CD14-positive monocyte (primary cell): ENCODE results near the gene SLC38A10. TPM values are rescaled to one million over a fixed set of nuclear protein-coding genes. Genes with fewer than 3 reads are reported as not detected.

Experiments used
- DNase-seq, 3 donors: peaks; one replicate each; pipeline ENCODE4 v3.0.0-alpha.2; 2011 to 2022
- H2AFZ ChIP-seq: 2 replicates; pipeline ENCODE4 v1.6.0; 2012; ENCODE audit warnings: mild to moderate bottlenecking, low read depth, low read length, inconsistent platforms; ENCODE audit not compliant: insufficient read depth, poor library complexity, severe bottlenecking
- H3K27ac ChIP-seq, 2 donors: 1 replicate in 1 of 2; 2 replicates in 1 of 2; pipeline ENCODE4 v1.5.1; 2012 to 2013; ENCODE audit warnings: low read length in 2 of 2, control low read depth in 1 of 2, inconsistent platforms in 1 of 2, low read depth in 1 of 2, mild to moderate bottlenecking in 1 of 2
- H3K27me3 ChIP-seq, 2 donors: one replicate each; pipeline versions ENCODE4 v1.6.0 to v1.6.1; 2011 to 2013; ENCODE audit warnings: low read length in 2 of 2; ENCODE audit not compliant: control insufficient read depth in 2 of 2, insufficient read depth in 2 of 2
- H3K36me3 ChIP-seq, 2 donors: replicated peaks in 1 of 2; 1 replicate in 1 of 2; 2 replicates in 1 of 2; pipeline versions ENCODE4 v1.5.1 to v1.6.1; 2012 to 2013; ENCODE audit warnings: low read length in 2 of 2, control low read depth in 1 of 2, inconsistent platforms in 1 of 2, mild to moderate bottlenecking in 1 of 2; ENCODE audit not compliant: insufficient read depth in 2 of 2, control insufficient read depth in 1 of 2
- H3K4me1 ChIP-seq, 2 donors: 1 replicate in 1 of 2; 2 replicates in 1 of 2; pipeline versions ENCODE4 v1.5.1 to v1.6.1; 2012 to 2013; ENCODE audit warnings: low read length in 2 of 2, control low read depth in 1 of 2, inconsistent platforms in 1 of 2, mild to moderate bottlenecking in 1 of 2, moderate library complexity in 1 of 2; ENCODE audit not compliant: insufficient read depth in 2 of 2, control insufficient read depth in 1 of 2
- H3K4me2 ChIP-seq: replicated peaks from 2 replicates; pipeline ENCODE3; 2012; ENCODE audit warnings: low read length, moderate library complexity, mild to moderate bottlenecking; ENCODE audit not compliant: poor library complexity, severe bottlenecking; ENCODE audit errors: extremely low read depth
- H3K4me3 ChIP-seq, 3 experiments: fragments of 200-600 bp in 1 of 3; sonication (generic) in 1 of 3; replicated peaks in 1 of 3; 1 replicate in 2 of 3; 2 replicates in 1 of 3; pipeline ENCODE4 v1.5.1; 2011 to 2013; ENCODE audit warnings: low read length in 3 of 3, mild to moderate bottlenecking in 3 of 3, control low read depth in 2 of 3, low read depth in 2 of 3, inconsistent platforms in 1 of 3, moderate library complexity in 1 of 3
- H3K79me2 ChIP-seq: 2 replicates; pipeline ENCODE4 v1.6.0; 2012; ENCODE audit warnings: mild to moderate bottlenecking, control low read depth, inconsistent platforms, low read length, moderate library complexity; ENCODE audit not compliant: insufficient read depth
- H3K9ac ChIP-seq: 2 replicates; pipeline ENCODE4 v1.6.0; 2017; ENCODE audit warnings: low read length, mild to moderate bottlenecking; ENCODE audit not compliant: insufficient read depth, poor library complexity, severe bottlenecking
- H3K9me3 ChIP-seq, 2 donors: replicated peaks in 1 of 2; 1 replicate in 1 of 2; 2 replicates in 1 of 2; pipeline versions ENCODE4 v1.5.1 to v1.6.1; 2012 to 2013; ENCODE audit warnings: low read length in 2 of 2, control low read depth in 1 of 2; ENCODE audit not compliant: control insufficient read depth in 1 of 2, insufficient read depth in 1 of 2
- H4K20me1 ChIP-seq: 2 replicates; pipeline ENCODE4 v1.6.0; 2012; ENCODE audit warnings: mild to moderate bottlenecking, low read length, control low read depth, moderate library complexity; ENCODE audit not compliant: insufficient read depth
- H3K27ac Mint-ChIP-seq, 7 donors: one replicate each; pipeline ENCODE4 v1.8.0; 2020; ENCODE audit warnings: mild to moderate bottlenecking in 7 of 7, mixed read lengths in 7 of 7, moderate library complexity in 6 of 7, inconsistent platforms in 2 of 7
- H3K27me3 Mint-ChIP-seq, 3 donors: one replicate each; pipeline ENCODE4 v1.8.0; 2021 to 2022; ENCODE audit warnings: low read depth in 3 of 3, mild to moderate bottlenecking in 3 of 3, mixed read lengths in 3 of 3, moderate library complexity in 3 of 3, inconsistent platforms in 1 of 3
- H3K36me3 Mint-ChIP-seq, 2 donors: one replicate each; pipeline ENCODE4 v1.8.0; 2020; ENCODE audit warnings: mixed read lengths in 2 of 2, inconsistent platforms in 1 of 2, mild to moderate bottlenecking in 1 of 2
- H3K4me1 Mint-ChIP-seq: one replicate; pipeline ENCODE4 v1.8.0; 2020; ENCODE audit warnings: mild to moderate bottlenecking, mixed read lengths
- H3K4me3 Mint-ChIP-seq, 2 donors: one replicate each; pipeline ENCODE4 v1.8.0; 2020; ENCODE audit warnings: mild to moderate bottlenecking in 2 of 2, mixed read lengths in 2 of 2, moderate library complexity in 1 of 2
- H3K9me3 Mint-ChIP-seq, 7 donors: one replicate each; pipeline ENCODE4 v1.8.0; 2020 to 2022; ENCODE audit warnings: mixed read lengths in 7 of 7, mild to moderate bottlenecking in 6 of 7, moderate library complexity in 6 of 7, inconsistent platforms in 2 of 7
- CTCF ChIP-seq: fragments of 200-600 bp; IDR thresholded peaks from one replicate; pipeline ENCODE4 v1.8.0; 2022; ENCODE audit warnings: antibody characterized with exemption, mild to moderate bottlenecking
- WGBS: methylation state at CpG from one replicate; pipeline ENCODE4 v1.1.5; 2013; ENCODE audit warnings: missing lambda C conversion rate; ENCODE audit not compliant: insufficient coverage; 5-methylcytosine and 5-hydroxymethylcytosine counted together
- intact Hi-C, 2 donors: fragments of 100-400 bp; cut with micrococcal nuclease; formaldehyde crosslinking; loops; one replicate each; pipeline versions ENCODE4 v1.15.0 to v1.15.1; 2023
- polyA plus RNA-seq, 3 donors: library from polyadenylated mRNA; depleted of rRNA in 1 of 3; unstranded in 2 of 3; stranded (reverse) in 1 of 3; fragments of 300-500 nt in 2 of 3; fragments of >200 nt in 1 of 3; fragmentation: Illumina TruSeq in 2 of 3; gene quantifications; 1 replicate in 2 of 3; 2 replicates in 1 of 3; pipeline ENCODE4 v1.2.3, GENCODE V29; 2012 to 2021

Gene SLC38A10
- polyA plus RNA-seq, 3 donors: 50.8 to 76.1 (median 68.4) TPM

GRCh38 chr17:81304196-81305015, 9.3 kb upstream of the SLC38A10 start:
- H2AFZ ChIP-seq: no peak overlapping the region
- peaks cover 0 to 11% (median 2%) of the 10 kb centered on the region in 3 donors for H3K27me3 Mint-ChIP-seq
- no peak overlapping the region for H3K27ac ChIP-seq
- no peak for TF ChIP-seq CTCF
- no peak overlapping the region for H3K4me3 ChIP-seq
- H4K20me1 ChIP-seq: no peaks in the 10 kb centered on the region
- peaks cover 29% of the 10 kb centered on the region for H3K4me1 Mint-ChIP-seq
- no peak overlapping the region for H3K27ac Mint-ChIP-seq
- peaks cover 0 to 5% (median 1%) of the 10 kb centered on the region in 7 donors for H3K9me3 Mint-ChIP-seq
- H3K4me3 Mint-ChIP-seq: no peak overlapping the region
- no peaks in the 10 kb centered on the region for H3K36me3 ChIP-seq
- whole genome bisulfite sequencing: 95% methylated on average over 35 of the region's 39 CpGs
- peaks cover 28 to 38% of the 10 kb centered on the region in 2 donors for H3K4me1 ChIP-seq
- no peak overlapping the region for H3K4me2 ChIP-seq
- H3K9me3 ChIP-seq: no peaks in the 10 kb centered on the region
- intact Hi-C loops: loop anchor here in 1 of 2 donors (5.0 kb wide), 1 partner anchor 88 kb away; no protein-coding TSS in a partner anchor
- no peak overlapping the region for H3K9ac ChIP-seq
- no peaks in the 10 kb centered on the region for H3K27me3 ChIP-seq
- DNase-seq: no peak
- peaks cover 17% of the 10 kb centered on the region for H3K79me2 ChIP-seq
- peaks cover 3 to 7% of the 10 kb centered on the region in 2 donors for H3K36me3 Mint-ChIP-seq

GRCh38 chr17:81303385-81303784, 8.3 kb upstream of the SLC38A10 start:
- peaks cover 9% of the 10 kb centered on the region for H3K79me2 ChIP-seq
- Mint-ChIP-seq H3K4me1 (peaks cover 19% of the 10 kb centered on the region), H3K36me3 (peaks cover 3 to 7% of the 10 kb centered on the region in 2 donors), H3K4me3 (no peak overlapping the region), H3K27me3 (peaks cover 0 to 11% (median 2%) of the 10 kb centered on the region in 3 donors), H3K9me3 (peaks cover 0 to 5% (median 1%) of the 10 kb centered on the region in 7 donors), H3K27ac (no peak overlapping the region)
- H3K4me3 ChIP-seq: no peak overlapping the region
- DNase-seq: no peak
- intact Hi-C loops: no loop called here
- no peak overlapping the region for H3K9ac ChIP-seq
- no peak overlapping the region for H3K4me2 ChIP-seq
- TF ChIP-seq CTCF: no peak
- H4K20me1 ChIP-seq: no peaks in the 10 kb centered on the region
- no peak overlapping the region for H2AFZ ChIP-seq
- H3K27ac ChIP-seq: no peak overlapping the region
- no peaks in the 10 kb centered on the region for H3K36me3 ChIP-seq
- no peaks in the 10 kb centered on the region for H3K27me3 ChIP-seq
- H3K9me3 ChIP-seq: no peaks in the 10 kb centered on the region
- WGBS: 98% methylated on average over 10 of the region's 11 CpGs
- peaks cover 19 to 28% of the 10 kb centered on the region in 2 donors for H3K4me1 ChIP-seq
